GM21825 (cell line): Measurements from ENCODE around the gene TBX1.

Source experiments
- ATAC-seq: cut with Tn5 transposase; IDR thresholded peaks from one replicate; pipeline ENCODE4 v1.9.1; 2021; ENCODE audit warnings: mild to moderate bottlenecking, moderate library complexity; ENCODE audit not compliant: unreplicated experiment

TBX1 gene

DNA sequence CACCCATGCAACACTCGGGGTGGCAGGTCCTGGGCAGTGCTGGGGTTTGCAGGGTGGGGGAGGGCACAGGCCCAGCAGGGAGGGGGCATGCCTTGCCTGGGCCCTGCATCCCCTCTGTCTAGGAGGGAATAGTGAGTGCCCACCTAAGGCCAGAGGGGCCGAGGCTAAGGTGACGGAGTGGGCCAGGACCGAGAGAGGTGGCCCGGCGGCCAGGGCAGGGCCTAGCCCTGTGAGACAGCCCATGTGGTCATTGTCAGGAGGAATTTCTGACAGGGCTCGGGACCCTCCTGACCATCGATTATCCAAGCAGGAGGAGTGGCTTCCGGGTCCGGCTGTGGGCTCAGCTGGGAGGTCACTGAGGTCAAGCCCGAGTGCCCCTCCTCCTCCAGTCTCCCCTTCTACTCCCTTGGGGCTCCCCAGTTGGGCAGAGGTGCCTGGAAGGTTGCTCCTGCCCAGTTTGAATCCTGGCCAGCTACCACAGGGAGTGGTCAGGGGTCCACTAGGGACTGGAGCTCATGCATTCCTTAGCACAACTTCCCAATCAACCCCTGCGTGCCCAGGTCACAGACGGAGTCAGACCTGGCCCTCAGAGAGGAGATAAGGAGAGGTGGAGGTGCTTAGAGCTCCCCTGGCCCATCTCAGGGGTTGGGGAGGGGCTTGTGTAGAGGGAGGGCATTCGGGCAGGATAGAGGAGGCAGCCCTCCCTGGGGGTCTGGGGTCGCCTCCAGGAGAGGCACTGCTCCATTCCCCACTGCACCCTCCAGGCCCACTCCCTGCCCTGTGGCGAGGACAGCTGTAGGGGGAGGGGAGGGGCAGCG, 22.5 kb upstream of the TBX1 start:
- ATAC-seq = no peak

DNA sequence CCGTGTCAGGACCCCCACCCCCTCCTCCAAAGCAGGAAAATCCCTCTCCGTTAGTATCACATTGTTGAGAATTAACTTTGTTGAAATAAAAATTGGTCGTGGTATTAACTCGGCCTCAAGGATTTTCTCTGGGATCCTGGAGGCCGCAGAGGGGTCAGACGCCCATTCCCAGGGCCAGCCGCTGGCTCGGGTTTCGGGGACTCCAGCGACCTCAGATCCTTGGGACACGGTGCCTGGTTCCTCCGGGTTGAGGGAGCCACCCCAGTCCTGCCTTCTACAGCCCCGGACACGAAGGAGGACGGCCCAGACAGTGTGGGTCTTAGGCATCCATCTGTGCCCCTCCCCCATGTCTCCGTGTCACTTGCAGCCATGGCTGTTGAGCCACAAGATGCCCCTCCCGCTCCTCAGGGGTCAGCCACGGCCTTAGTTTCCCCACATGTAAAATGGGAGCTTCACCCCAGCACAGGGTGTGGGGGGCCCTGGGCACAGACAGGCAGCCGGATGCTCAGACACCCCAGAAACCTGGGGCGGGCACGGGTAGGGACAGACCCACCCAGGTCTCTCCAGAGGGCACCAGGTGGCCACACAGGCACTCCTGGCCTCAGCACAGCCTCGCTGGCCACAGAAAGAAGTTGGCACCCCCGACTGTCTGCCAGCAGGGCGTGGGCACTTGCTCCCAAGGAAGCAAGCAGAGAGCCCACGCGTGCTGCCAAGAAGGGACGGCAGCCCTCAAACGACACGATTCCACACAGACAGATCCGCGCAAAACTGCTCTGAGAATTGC, 21.7 kb upstream of the TBX1 start:
- ATAC-seq = no peak

DNA sequence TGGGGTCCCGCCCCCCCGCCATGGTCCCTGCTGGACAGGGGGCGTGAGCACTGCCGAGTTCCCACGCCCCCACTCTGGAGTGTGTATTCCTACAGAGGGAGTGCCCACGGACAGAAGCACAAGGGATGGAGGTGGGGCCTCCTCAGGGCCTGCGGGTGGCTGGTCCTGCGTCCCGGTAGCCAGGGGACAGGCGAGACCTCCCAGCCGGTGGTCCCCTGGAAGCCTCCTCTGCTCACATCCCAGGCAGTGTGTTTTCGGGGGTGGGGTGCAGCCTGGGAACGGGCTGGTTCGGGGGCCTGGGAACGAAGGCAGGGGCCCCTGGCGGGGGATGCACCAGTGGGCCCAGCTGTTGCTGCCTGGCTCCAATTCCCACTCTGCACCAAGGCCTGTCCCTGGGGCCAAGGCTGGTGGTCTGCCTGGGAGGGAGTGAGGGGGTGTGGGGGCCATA, 21.1 kb upstream of the TBX1 start:
- ATAC-seq = no peak

DNA sequence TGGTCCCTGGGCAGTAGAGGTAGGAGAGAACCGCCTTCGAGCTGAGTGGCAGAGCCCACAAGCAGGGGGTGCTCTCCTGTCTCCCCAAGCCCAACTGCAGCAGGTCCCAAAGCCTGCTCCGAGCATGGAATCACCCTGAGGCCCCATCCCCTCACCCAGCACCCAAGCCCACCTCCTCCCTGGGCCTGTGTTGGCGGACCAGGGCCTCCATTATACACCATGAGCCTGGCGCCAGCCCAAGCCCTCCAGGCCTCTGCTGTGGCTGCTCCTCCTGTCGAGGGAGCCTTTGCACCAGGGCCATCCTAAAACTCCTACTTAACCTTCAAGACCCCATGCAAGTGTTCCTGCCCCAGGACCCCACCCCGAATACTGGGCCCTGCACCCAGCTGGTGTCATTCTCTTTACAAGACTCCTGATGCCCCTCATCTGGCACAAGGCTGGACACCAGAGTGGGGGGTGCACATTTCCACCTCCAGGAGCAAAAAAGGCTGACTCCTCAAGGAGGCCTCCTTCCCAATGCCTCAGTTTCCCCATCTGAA, 20.6 kb upstream of the TBX1 start:
- no peak for ATAC-seq

DNA sequence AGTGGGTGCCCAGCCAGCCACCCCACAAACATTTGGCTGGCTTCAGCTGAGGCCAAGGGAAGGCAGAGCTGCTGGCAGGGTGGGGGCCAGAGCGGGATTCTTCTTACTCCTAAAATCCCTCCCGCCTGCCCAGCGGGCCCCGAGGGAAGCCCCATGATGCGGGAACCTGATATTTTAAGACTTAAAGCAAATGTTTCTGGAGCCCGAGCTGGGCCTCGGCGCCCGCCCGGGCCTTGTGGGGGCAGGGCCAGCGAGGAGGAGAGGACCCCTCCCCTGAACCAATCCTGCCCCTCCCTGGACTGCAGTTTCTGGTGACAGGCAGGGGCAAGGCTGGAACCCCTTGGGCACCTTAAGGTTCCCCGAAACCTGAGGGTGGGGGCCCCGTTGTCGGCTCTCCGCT, 20.0 kb upstream of the TBX1 start:
- no peak for ATAC-seq

DNA sequence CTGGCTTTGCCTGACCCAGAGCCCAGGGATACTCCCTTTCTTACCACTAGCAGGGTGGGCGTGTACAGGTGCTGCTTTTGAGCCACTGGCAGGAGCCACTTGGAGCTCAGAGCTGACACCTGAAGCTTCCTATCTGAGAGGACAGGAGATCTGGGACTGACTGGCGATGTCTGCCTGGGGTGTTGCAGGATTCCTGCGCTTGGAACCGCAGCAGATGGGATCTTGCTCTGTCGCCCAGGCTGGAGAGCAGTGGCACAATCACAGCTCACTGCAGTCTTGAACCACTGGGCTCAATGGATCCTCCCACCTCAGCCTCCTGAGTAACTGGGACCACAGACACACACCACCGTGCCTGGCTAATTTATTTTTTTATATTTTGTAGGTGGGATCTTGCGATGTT, 19.5 kb upstream of the TBX1 start:
- no peak for ATAC-seq

DNA sequence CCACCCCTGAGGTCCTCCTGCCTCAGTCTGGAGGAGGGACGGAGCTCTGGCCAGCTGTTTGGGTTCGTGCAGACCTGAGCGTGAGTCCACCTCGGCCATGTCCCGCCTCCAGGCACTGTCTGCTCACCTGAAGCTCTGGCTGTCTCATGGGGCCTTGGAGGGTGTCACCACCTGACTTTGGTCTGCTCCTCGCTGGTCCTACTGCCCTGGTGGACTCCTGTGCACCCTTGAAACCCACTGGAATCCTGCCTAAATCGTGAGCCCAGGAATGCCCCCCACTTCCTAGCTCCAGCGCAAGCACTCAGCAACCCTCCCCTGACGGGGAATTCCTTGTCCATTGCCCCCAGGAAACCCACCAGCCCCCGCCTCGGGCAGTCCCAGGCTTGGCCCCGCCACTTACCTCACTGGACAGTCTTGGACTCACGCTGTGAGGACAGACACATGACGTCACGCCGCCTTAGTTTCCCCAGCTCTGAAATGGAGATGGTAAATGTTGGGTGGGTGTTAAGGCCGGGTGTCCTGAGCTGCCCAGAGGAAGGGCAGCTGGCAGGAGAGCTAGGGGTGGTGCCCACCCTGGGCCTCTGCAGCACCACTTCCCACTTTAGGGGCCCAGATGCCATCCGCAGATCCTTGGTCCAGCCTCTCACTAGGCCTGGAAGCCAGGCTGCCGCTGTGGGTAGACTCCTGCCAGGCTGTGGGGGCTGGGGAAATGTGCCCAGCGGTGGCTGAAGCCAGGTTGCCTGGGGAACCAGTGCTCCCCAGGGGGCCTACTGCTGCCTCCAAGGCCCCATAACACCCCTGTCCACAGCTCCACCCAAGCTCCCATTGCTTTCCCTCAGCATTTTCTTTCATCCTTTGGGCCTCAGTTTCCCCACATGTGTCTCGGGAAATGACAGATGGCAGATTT, 18.2 kb upstream of the TBX1 start:
- ATAC-seq = no peak

DNA sequence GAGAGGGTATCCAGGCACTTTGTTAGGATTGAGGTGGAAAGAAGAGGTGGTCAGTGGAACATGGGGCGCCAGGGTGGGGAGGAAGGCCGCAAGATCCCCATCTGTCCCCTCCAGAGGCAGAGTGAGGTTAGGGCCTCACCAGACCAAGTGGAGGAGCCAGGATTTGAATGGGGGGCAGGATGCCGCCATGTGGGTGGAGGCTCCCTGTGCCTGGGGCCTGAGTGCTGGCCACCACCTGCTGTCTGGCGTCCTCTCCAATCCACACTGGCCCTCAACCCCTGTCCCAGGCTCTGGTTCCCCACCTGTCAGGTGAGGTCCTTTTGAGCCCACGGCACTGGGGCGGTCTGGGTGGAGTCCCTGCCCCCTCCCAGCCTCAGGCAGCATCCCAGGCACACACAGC, 17.5 kb upstream of the TBX1 start:
- ATAC-seq = no peak

DNA sequence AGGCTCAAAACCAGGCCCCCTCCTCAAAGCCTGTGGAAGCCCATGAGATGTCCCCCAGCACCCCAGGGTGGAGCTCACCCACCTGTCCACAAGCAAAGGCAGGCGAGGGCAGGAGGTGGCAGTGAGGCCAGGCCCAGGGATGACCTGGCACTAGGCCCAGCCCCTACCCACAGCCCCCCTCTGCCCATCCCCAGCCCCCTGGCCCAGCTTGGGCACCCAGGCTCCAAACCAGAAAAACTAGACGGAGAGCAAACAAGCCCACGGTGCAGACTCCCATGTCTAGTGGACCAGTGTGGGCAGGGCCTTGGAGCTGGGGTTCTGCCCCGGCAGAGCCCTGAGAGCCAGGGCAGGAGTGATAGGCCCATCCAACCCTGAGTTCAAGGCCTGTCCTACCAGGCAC, 16.9 kb upstream of the TBX1 start:
- ATAC-seq = no peak

DNA sequence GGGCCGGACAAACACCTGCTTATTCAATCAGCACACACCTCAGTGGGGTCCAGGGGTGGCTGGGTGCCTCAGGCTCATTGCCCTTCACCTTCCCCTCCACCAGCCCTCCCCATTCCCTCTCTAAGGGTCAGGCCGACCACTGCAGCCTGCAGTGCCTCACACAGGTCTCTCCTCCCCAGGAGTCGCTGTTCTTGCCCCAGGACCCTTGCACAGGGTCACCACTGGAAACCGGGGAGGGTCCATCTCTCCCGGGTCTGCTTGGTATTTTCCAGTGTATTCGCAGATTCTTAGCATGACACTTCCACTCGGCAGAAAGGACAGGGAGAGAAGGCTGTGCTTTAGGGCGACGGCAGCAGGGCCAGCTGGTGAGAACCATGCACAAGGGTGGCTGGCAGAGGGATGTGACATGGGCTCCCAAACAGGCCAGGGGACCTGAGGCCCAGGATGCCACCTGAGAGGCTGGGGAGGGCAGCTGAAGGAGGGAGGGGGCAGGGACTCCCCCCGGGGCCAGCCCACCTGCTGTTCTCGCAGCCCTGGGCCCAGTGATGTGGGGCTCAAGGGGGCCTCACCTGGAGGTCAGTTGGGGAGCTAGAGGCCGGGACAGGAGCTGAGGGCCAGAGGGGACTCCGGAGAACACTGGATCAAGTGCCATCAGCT, 16.1 kb upstream of the TBX1 start:
- no peak for ATAC-seq

DNA sequence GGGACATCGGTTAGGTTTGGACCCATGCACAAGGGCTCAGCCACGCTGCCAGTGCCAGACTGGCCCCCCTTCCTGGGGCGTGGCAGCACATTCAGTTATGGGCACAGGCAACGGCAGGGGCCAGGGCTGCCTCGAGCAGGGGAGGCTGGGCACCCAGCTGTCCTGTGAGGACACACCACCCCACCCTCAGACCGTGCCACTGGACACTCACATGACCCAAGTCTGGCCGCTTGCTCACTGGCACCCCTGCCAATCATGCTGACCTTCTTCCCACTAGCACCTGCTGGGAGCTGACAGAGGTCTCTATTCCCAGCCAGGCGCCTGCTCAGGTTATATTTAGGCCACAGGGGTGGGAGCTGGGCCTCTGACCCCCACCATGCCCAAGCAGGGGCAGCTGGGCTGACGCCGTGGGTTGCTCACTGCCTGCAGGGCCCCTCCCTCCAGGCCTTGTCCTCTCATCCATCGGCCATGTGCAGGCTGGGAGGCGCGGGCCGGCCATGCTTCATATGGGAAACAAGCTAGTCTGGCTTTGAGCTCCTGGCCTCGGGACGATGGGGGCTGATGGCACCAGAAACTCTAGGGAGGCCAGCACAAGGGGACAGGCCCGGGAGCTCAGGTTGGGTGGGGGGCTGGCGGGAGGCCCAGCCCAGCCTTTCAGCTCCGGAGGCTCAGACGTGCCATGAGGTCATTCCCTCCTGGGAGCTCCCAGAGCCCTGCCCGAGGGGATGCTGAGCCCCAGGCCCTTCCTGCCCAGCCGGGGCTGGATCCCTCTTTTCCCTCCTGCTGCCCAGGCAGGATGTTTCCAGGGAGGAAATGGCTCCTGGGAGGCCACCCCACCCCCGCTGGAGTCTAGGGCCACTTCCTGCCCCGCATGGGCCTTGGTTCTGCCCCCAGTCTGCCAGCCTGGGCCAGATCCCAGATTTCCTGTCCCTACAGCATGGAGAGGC, 15.2 kb upstream of the TBX1 start:
- ATAC-seq = no peak

DNA sequence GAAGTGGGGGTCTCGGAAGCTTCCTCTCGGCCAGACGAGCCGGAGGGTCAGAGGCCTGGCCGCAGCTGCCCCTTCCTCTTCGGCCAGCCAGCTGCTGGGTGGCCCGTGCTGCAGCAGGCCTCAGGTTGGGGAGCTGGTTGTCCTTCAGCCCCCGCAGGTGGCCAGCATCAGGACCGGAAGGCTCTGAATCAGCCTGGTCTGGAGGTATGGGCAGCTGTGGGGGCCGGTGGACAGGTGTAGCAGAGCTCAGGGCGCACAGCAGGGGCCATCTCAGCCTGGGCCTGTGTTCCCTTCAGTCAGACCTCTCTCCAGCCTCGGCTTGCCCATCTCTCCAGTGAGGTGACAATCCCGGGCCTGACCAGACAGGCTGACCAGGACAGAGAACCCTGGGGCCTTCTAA, 13.9 kb upstream of the TBX1 start:
- no peak for ATAC-seq

DNA sequence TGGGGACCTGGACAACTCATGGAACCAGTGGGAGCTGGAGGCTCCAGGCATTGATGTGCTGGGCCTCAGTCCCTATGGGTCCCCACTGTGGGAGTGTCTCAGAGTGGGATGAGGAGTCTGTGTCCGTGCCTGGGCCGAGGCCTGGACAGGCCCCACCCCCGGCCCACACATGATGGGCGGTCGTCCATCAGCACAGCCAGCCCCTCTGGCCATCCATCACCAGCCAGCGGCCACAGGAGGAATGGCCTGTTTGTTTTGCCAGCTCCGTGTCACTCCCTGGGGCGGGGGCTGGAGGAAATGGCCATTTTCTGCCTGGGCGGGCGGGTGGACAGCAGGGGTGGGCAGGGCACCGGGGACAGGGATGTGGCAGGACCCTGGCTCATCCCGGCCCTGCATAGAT, 13.0 kb upstream of the TBX1 start:
- ATAC-seq = no peak

DNA sequence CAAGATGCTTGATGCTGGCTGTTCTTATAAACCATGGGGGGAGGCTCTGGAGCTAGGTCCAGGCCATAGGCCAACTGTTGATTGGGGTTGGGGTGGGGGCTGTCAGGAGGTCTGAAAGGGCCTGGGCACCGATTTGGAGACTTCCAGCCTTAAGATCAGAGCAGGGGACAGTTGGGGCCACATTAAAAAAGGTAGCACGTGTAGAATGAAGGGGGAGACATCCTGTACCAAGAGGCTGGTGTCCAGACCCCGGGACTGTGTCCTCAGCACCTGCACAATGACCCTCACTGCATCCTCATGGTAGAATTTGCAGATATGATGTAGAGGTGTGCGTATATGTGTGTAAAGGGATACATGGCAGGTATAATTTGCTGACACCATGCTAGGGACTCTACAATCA, 12.4 kb upstream of the TBX1 start:
- no peak for ATAC-seq

DNA sequence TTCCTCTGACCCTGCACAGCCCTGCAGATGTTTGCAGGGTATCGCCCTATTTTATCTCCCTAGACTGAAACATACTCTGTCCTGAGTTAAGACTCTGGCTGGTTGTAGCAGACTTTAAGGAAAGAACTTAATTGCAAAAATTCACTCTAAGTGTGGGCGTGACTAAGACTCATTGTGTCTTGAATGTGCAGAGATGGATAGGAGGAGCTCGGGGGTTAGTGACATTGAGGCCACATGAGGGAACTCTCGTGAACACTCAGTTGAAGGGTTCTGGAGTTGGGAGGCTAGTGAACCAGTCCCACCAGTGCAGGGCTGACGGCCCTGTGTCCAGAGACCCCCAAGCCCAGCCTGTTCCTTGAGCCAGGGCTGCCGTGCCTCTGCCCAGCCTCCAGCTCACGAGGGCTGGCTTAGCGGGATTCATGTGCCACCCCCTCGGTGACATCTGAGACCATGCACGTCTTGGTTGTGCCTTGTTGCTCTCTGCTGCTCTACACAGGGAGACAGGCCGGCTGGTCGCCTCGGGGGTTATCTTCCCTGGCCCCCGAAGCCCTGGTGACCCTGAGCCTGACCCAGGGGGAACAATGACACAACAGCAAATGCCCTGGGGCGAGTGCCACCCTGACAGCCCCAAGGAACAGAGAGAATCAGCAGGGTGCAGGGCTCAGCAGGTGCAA, 11.4 kb upstream of the TBX1 start:
- ATAC-seq = no peak

DNA sequence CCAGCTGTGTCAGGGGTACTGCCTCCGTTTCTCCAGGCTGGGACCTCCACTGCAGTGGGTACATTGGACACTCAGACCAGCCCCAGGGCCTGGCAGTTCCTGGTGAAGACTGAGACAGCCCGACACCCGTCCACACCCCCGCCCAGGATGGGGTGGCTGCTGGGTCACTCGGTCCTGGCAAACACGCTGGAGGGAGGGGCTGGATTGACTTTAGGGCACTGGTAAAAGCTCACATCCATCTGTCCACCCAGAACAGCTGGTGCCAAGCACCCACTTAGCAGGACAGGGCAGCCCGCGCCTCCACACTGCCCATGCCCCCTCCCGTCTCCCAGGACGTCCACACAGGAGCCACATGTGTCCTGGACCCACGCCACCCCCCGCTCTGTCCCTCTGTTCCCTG, 10.7 kb upstream of the TBX1 start:
- ATAC-seq = no peak

DNA sequence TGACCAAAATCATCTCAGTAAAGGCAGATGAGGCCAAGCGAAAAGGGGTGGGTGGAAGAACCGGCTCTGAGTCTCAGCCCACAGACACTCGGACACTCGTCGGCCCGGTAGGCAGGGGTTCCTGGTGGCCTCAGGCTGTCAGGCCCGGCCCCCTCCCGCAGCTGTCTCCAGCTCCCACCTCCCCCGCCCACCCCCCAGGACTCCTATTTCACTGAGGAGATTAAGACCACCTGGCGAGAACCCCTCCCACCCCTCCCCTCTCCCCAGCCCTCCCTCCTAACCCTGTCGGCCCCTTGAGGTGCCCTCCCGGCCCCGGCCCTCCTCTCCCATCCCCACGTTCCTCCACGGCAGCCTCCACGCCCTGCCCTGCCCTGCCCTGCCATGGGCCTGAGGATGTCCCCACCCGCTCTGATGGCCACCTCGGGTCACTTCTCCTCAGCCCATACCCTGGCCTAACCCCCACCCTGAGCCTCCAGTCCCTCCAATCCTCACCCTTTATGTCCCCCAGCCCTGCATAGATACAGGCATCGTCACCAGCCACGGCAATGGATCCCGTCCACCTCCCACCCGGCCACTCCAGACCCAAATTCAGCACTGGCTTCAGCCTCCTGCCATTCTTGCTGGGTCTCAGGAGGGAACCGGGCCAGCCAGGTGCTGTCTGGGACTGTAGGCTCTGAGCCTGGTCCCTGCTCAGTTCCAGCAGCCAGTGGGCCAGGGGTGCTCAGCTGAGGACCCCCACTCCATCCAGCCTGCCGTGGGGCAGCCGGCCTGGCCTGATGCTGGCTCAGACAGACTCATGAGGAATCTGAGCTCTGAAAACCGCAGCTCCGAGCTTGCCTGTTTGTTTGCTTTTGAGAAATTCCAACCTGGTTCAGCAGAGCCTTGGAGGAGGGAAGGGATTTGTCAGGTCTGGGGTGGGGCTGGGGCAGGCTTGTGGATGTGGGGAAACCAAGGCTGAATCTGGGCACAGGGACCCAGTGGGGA, 9.8 kb upstream of the TBX1 start:
- no peak for ATAC-seq
